Endothelial cell of umbilical vein (primary cell): ENCODE data around the gene ATAD3A. TPM values are rescaled to one million over a fixed set of nuclear protein-coding genes. Genes with fewer than 3 reads are reported as not detected.
"Not testable (repeated sequence)": the region's sequence is repeated elsewhere in the genome, so short reads cannot be mapped to it uniquely, and the experiment has no call there.

Source experiments
- BruUV-seq: library from RNA; stranded (reverse); fragments of 400-500 nt; replicated peaks from 2 replicates; lab custom pipeline; 2021; lab: Mats Ljungman, UMichigan
- CTCF ChIA-PET: fragments of 300-600, 350-600 bp; sonication (Branson Sonifier 250); formaldehyde crosslinking; loops from one replicate; lab custom pipeline; 2021; ENCODE audit warnings: antibody characterized with exemption, inconsistent platforms; lab: Charles Lee
- POLR2A ChIA-PET: fragments of 300-600, 350-600 bp; sonication (Branson Sonifier 250); formaldehyde crosslinking; loops from one replicate; lab custom pipeline; 2021; ENCODE audit warnings: antibody characterized with exemption, inconsistent platforms; lab: Charles Lee
- DNase-seq: peaks from one replicate; pipeline ENCODE4 v3.0.0-alpha.2; 2011; ENCODE audit warnings: low read depth, low spot score
- FAIRE-seq: peaks from 2 replicates; lab custom pipeline; 2011; peaks lifted over from hg19 to GRCh38; lab: Jason Lieb, UNC
- H2AFZ ChIP-seq: 2 replicates; pipeline ENCODE4 v1.6.0; 2012; ENCODE audit warnings: low read depth, low read length, control low read depth, inconsistent platforms
- H3K27ac ChIP-seq: 2 replicates; pipeline ENCODE4 v1.5.1; 2011; ENCODE audit warnings: low read depth, mild to moderate bottlenecking, control low read depth, low read length, moderate library complexity; ENCODE audit not compliant: insufficient read depth
- H3K27me3 ChIP-seq, 2 experiments: 2 replicates each; pipeline versions ENCODE4 v1.6.0 to v1.6.1; 2011; ENCODE audit warnings: low read length in 2 of 2, mixed read lengths in 1 of 2; ENCODE audit not compliant: control insufficient read depth in 2 of 2, insufficient read depth in 2 of 2
- H3K36me3 ChIP-seq, 2 experiments: 2 replicates in 1 of 2; 3 replicates in 1 of 2; pipeline ENCODE4 v1.5.1; 2011; ENCODE audit warnings: low read length in 2 of 2, mild to moderate bottlenecking in 1 of 2, moderate library complexity in 1 of 2; ENCODE audit not compliant: control insufficient read depth in 2 of 2, insufficient read depth in 2 of 2; ENCODE audit errors: extremely low read depth in 1 of 2
- H3K4me1 ChIP-seq: 3 replicates; pipeline ENCODE4 v1.5.1; 2011; ENCODE audit warnings: mild to moderate bottlenecking, low read length; ENCODE audit not compliant: control insufficient read depth, insufficient read depth; ENCODE audit errors: extremely low read depth
- H3K4me2 ChIP-seq: 2 replicates; pipeline ENCODE4 v1.6.1; 2011; ENCODE audit warnings: low read length, control low read depth, mixed read lengths; ENCODE audit not compliant: insufficient read depth
- H3K4me3 ChIP-seq, 3 experiments: fragments of 200-600 bp in 1 of 3; sonication (generic), shearing (Covaris generic) in 1 of 3; replicated peaks in 1 of 3; 2 replicates each; pipeline ENCODE4 v1.5.1; 2011 to 2016; ENCODE audit warnings: control low read depth in 3 of 3, low read length in 3 of 3, mild to moderate bottlenecking in 2 of 3, inconsistent platforms in 1 of 3, low read depth in 1 of 3, moderate library complexity in 1 of 3; ENCODE audit not compliant: insufficient read depth in 1 of 3
- H3K79me2 ChIP-seq: 2 replicates; pipeline ENCODE4 v1.6.0; 2012; ENCODE audit warnings: low read length, inconsistent platforms; ENCODE audit not compliant: control insufficient read depth, insufficient read depth
- H3K9ac ChIP-seq: replicated peaks from 2 replicates; pipeline ENCODE3; 2011; ENCODE audit warnings: low read length, control low read depth; ENCODE audit not compliant: insufficient read depth; ENCODE audit errors: extremely low read depth
- H3K9me1 ChIP-seq: replicated peaks from 3 replicates; pipeline ENCODE4 v1.6.0; 2011; ENCODE audit warnings: mild to moderate bottlenecking, low read length; ENCODE audit not compliant: control insufficient read depth, insufficient read depth; ENCODE audit errors: extremely low read depth
- H3K9me3 ChIP-seq: replicated peaks from 2 replicates; pipeline ENCODE4 v1.5.1; 2012; ENCODE audit warnings: low read length, inconsistent platforms; ENCODE audit not compliant: control insufficient read depth, insufficient read depth
- H4K20me1 ChIP-seq: replicated peaks from 2 replicates; pipeline ENCODE3; 2011; ENCODE audit warnings: mild to moderate bottlenecking, low read length; ENCODE audit not compliant: control insufficient read depth, insufficient read depth; ENCODE audit errors: extremely low read depth
- CTCF ChIP-seq, 2 donors: IDR thresholded peaks; 1 replicate in 1 of 2; 2 replicates in 1 of 2; pipeline ENCODE4 v1.5.1; 2011; ENCODE audit warnings: low read length in 2 of 2, mild to moderate bottlenecking in 2 of 2, moderate library complexity in 2 of 2, control low read depth in 1 of 2, inconsistent platforms in 1 of 2, low read depth in 1 of 2; ENCODE audit not compliant: insufficient read depth in 1 of 2; ENCODE audit errors: extremely low read depth in 1 of 2
- dilution Hi-C: fragments of 300-500 bp; cut with MboI; formaldehyde crosslinking; loops from one replicate; pipeline ENCODE4 v1.15.0; 2019; ENCODE audit warnings: low sequenced_read_pairs; ENCODE audit not compliant: extremely low pct_ligation_motif_present
- intact Hi-C: fragments of 100-400 bp; cut with micrococcal nuclease; formaldehyde crosslinking; loops from one replicate; pipeline ENCODE4 v1.10.0; 2022
- polyA plus RNA-seq, 4 experiments: library from polyadenylated mRNA; depleted of rRNA in 3 of 4; stranded (reverse) in 3 of 4; unstranded in 1 of 4; fragments of >200 nt; gene quantifications; 2 replicates each; pipeline versions ENCODE4 v1.2.1 to v1.2.3, GENCODE V29; 2011 to 2012; ENCODE audit warnings: missing spikeins in 1 of 4
- total RNA-seq: library from RNA; stranded (reverse); gene quantifications from 2 replicates; pipeline ENCODE4 v1.2.3, GENCODE V29; 2021

ATAD3A gene
- total and polyA plus RNA-seq, 2 donors (not counting 3 experiments of a cell fraction or from before 2014, with no cell fraction given) = 24.9 to 55.2 TPM

DNA sequence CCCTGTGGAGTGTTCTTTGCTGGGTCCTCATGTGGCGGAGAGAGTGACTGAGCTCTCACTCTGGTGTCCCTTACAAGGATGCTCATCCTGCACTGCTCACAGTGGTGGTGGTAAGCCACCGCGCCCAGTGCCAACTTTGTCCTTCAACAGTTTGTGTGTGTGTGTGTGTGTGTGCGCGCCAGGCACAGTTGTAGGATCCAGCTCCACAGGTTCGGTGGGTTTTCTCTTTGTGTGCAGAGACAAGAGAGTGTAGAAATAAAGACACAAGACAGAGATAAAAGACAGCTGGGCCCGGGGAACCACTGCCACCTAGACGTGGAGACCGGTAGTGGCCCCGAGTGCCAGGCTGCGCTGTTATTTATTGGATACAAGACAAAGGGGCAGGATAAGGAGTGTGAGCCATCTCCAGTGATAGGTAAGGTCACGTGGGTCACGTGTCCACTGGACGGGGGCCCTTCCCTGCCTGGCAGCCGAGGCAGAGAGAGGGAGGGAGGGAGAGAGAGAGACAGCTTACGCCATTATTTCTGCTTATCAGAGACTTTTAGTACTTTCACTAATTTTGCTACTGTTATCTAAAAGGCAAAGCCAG is 7.1 kb upstream of the ATAD3A start:
- H3K27ac ChIP-seq, H3K27me3 ChIP-seq, dilution Hi-C loops, H3K9me3 ChIP-seq, BruUV-seq, H3K79me2 ChIP-seq, H3K4me2 ChIP-seq, H3K4me3 ChIP-seq, POLR2A ChIA-PET, H3K36me3 ChIP-seq, H3K4me1 ChIP-seq, H4K20me1 ChIP-seq, H3K9me1 ChIP-seq, H3K9ac ChIP-seq: not testable (repeated sequence)
- FAIRE-seq (peak; percentile 50), DNase-seq (peak; percentile 46)
- peak; percentile 34 to 53 for TF ChIP-seq CTCF (IDR thresholded peaks at IDR 0.05; ENCODE audit: extremely low read depth in 1 of 2, insufficient read depth in 1 of 2, low read depth in 1 of 2, low read length in 2 of 2)
- intact Hi-C loops = loop anchor here (2.0 kb wide), 1 partner anchor 98 kb away; the partner anchor contains the start of gene MRPL20
- CTCF ChIA-PET = interaction anchor here (0.6 to 1.4 kb wide), 10 partner anchors 17 to 383 kb away, joined by 3 to 7 read pairs (median 4); partner anchors contain the start of genes AURKAIP1, CCNL2 and MIB2
- peak overlapping the region; percentile 15 for H2AFZ ChIP-seq

- peak; percentile 71 for FAIRE-seq
- H3K27ac ChIP-seq, BruUV-seq, H3K9me1 ChIP-seq, DNase-seq, H3K79me2 ChIP-seq, H4K20me1 ChIP-seq, dilution Hi-C loops, H3K27me3 ChIP-seq, H3K4me3 ChIP-seq, H3K9me3 ChIP-seq, H3K4me1 ChIP-seq, H3K36me3 ChIP-seq, H3K9ac ChIP-seq, POLR2A ChIA-PET, H2AFZ ChIP-seq, H3K4me2 ChIP-seq: not testable (repeated sequence)
- intact Hi-C loops = loop anchor here (2.0 kb wide), 1 partner anchor 99 kb away; the partner anchor contains the start of gene MRPL20
- CTCF ChIA-PET = interaction anchor here (0.6 to 1.4 kb wide), 13 partner anchors 14 to 383 kb away, joined by 3 to 7 read pairs (median 4); partner anchors contain the start of genes AURKAIP1, CCNL2 and MIB2
Observed at GRCh38 chr1:1505366-1505798, 6.6 kb upstream of the ATAD3A start.

GRCh38 chr1:1505801-1506200 is 6.2 kb upstream of the ATAD3A start:
- H3K36me3 ChIP-seq, H3K4me3 ChIP-seq, dilution Hi-C loops, H3K79me2 ChIP-seq, H3K9me1 ChIP-seq, H3K27me3 ChIP-seq, DNase-seq, H3K9me3 ChIP-seq, H4K20me1 ChIP-seq, H3K4me1 ChIP-seq, H2AFZ ChIP-seq, FAIRE-seq, H3K9ac ChIP-seq, H3K27ac ChIP-seq, POLR2A ChIA-PET, BruUV-seq, H3K4me2 ChIP-seq: not testable (repeated sequence)
- CTCF ChIA-PET = interaction anchor here (0.6 to 1.4 kb wide), 8 partner anchors 14 to 196 kb away, joined by 3 to 5 read pairs (median 3); partner anchors contain the start of genes AURKAIP1, CCNL2 and MIB2
- intact Hi-C loops = loop anchor here (2.0 kb wide), 1 partner anchor 99 kb away; the partner anchor contains the start of gene MRPL20
